Measurements from ENCODE around the gene PROM2.
A peak's percentile ranks its signal among the peaks of the same experiment; 100 is the strongest.
"Not testable (repeated sequence)": the region's sequence is repeated elsewhere in the genome, so short reads cannot be mapped to it uniquely, and the experiment has no call there.

The PROM2 gene

GRCh38 chr2:95274291-95275150, at the start of gene PROM2:
Gene PROM2 (plus strand): TSS chr2:95274449. CDS start chr2:95274586, 137 bp downstream.
- peak; percentile 53 for DNase-seq

- no peak for DNase-seq
Measured at GRCh38 chr2:95225658-95226057, 48.6 kb upstream of the PROM2 start.

GRCh38 chr2:95231723-95232122, 42.5 kb upstream of the PROM2 start:
- DNase-seq = peak; percentile 65

- no peak for DNase-seq
Measured at GRCh38 chr2:95232232-95232631, 42.0 kb upstream of the PROM2 start.

- no peak for DNase-seq
Measured at GRCh38 chr2:95234286-95234785, 39.9 kb upstream of the PROM2 start.

- no peak for DNase-seq
Measured at GRCh38 chr2:95234816-95235215, 39.4 kb upstream of the PROM2 start.

- DNase-seq = no peak
Measured at GRCh38 chr2:95238131-95238530, 36.1 kb upstream of the PROM2 start.

GRCh38 chr2:95240091-95240490, 34.2 kb upstream of the PROM2 start:
- no peak for DNase-seq

GRCh38 chr2:95240556-95240955, 33.7 kb upstream of the PROM2 start:
- no peak for DNase-seq

- DNase-seq = not testable (repeated sequence)
Measured at GRCh38 chr2:95242084-95242483, 32.2 kb upstream of the PROM2 start.

- DNase-seq = no peak
Measured at GRCh38 chr2:95258271-95258670, 16.0 kb upstream of the PROM2 start.

GRCh38 chr2:95260028-95261023, 13.9 kb upstream of the PROM2 start:
- DNase-seq = no peak

- DNase-seq = no peak
Measured at GRCh38 chr2:95261602-95262001, 12.6 kb upstream of the PROM2 start.

GRCh38 chr2:95262896-95263542, 11.2 kb upstream of the PROM2 start:
- DNase-seq = no peak

GRCh38 chr2:95264624-95265023, 9.6 kb upstream of the PROM2 start:
- peak; percentile 16 for DNase-seq

- DNase-seq = peak; percentile 42
Measured at GRCh38 chr2:95265182-95265581, 9.1 kb upstream of the PROM2 start.

GRCh38 chr2:95266781-95267430, 7.3 kb upstream of the PROM2 start:
- DNase-seq = peak; percentile 19

- DNase-seq = peak; percentile 27
Measured at GRCh38 chr2:95267458-95268210, 6.6 kb upstream of the PROM2 start.

- peak; percentile 41 for DNase-seq
Measured at GRCh38 chr2:95268211-95269035, 5.8 kb upstream of the PROM2 start.

GRCh38 chr2:95269036-95269680, 5.1 kb upstream of the PROM2 start:
- peak; percentile 38 for DNase-seq

Measured in activated effector memory CD4-positive, alpha-beta T cell treated with anti-CD3 and anti-CD28 coated beads, Interleukin-2, amount 50 U/mL, for 16 hours (primary cell).